K562 (cell line): ENCODE results near the gene DNM1. TPM values are rescaled to one million over a fixed set of nuclear protein-coding genes. Genes with fewer than 3 reads are reported as not detected.

Experiments used
- ATAC-seq: fragments of 200-7000 bp; cut with Tn5 transposase; 3 replicates; pipeline ENCODE4 v1.9.1; 2020; ENCODE audit warnings: moderate library complexity
- BruUV-seq: library from RNA; stranded (reverse); fragments of 400-500 nt; replicated peaks from 2 replicates; lab custom pipeline; 2021; lab: Mats Ljungman, UMichigan
- CTCF ChIA-PET: fragments of 300-600 bp; formaldehyde crosslinking; extraction: SDS; loops from one replicate; lab custom pipeline; 2021; ENCODE audit warnings: low intra/inter-chr PET ratio; lab: Yijun Ruan, JAX
- POLR2A ChIA-PET: fragments of 300-600, 350-650 bp; sonication (Branson Sonifier 250); formaldehyde crosslinking; extraction: SDS; loops from one replicate; lab custom pipeline; 2021; ENCODE audit warnings: antibody characterized with exemption, inconsistent platforms; lab: Yijun Ruan, JAX
- DNase-seq, 4 experiments: peaks; one replicate each; pipeline versions ENCODE4 v3.0.0 to v3.0.0-alpha.2; 2011 to 2018; ENCODE audit warnings: low spot score in 3 of 4, mixed read lengths in 3 of 4; ENCODE audit errors: extremely low read depth in 1 of 4
- FAIRE-seq: peaks from 2 replicates; lab custom pipeline; 2011; peaks lifted over from hg19 to GRCh38; lab: Jason Lieb, UNC
- H2AFZ ChIP-seq: 2 replicates; pipeline ENCODE4 v1.6.0; 2011; ENCODE audit warnings: low read depth, low read length, control low read depth, inconsistent platforms
- H3K27ac ChIP-seq: fragments of 200-600 bp; 3 replicates; pipeline ENCODE4 v1.8.0; 2011; ENCODE audit warnings: low read depth, mild to moderate bottlenecking, control low read depth, inconsistent platforms, low read length, moderate library complexity, mixed read lengths; ENCODE audit errors: extremely low read depth
- H3K27me3 ChIP-seq, 2 experiments: fragments of 300-600 bp in 1 of 2; 2 replicates in 1 of 2; 3 replicates in 1 of 2; pipeline versions ENCODE4 v1.6.0 to v1.8.0; 2011; ENCODE audit warnings: inconsistent platforms in 2 of 2, low read length in 2 of 2, mild to moderate bottlenecking in 1 of 2, mixed read lengths in 1 of 2, moderate library complexity in 1 of 2; ENCODE audit not compliant: control insufficient read depth in 2 of 2, insufficient read depth in 2 of 2
- H3K36me3 ChIP-seq: fragments of 300-600 bp; 3 replicates; pipeline ENCODE4 v1.8.0; 2011; ENCODE audit warnings: mild to moderate bottlenecking, low read length, inconsistent platforms; ENCODE audit not compliant: control insufficient read depth, insufficient read depth
- H3K4me1 ChIP-seq, 2 experiments: fragments of 200-600 bp in 1 of 2; replicated peaks in 1 of 2; 2 replicates in 1 of 2; 3 replicates in 1 of 2; pipeline versions ENCODE4 v1.5.1 to v1.8.0; 2011; ENCODE audit warnings: inconsistent platforms in 2 of 2, low read length in 2 of 2, mild to moderate bottlenecking in 1 of 2, mixed read lengths in 1 of 2, moderate library complexity in 1 of 2; ENCODE audit not compliant: control insufficient read depth in 2 of 2, insufficient read depth in 2 of 2
- H3K4me2 ChIP-seq: 2 replicates; pipeline ENCODE4 v1.6.1; 2011; ENCODE audit warnings: low read length, control low read depth, inconsistent platforms, mixed read lengths; ENCODE audit not compliant: insufficient read depth
- H3K4me3 ChIP-seq: fragments of 200-600 bp; sonication (generic), shearing (Covaris generic); 2 replicates; pipeline ENCODE4 v1.5.1; 2016; ENCODE audit warnings: control low read depth, inconsistent platforms
- H3K79me2 ChIP-seq: fragments of 200-600 bp; 3 replicates; pipeline ENCODE4 v1.8.0; 2011; ENCODE audit warnings: low read length, inconsistent platforms; ENCODE audit not compliant: control insufficient read depth, insufficient read depth
- H3K9ac ChIP-seq, 2 experiments: 2 replicates each; pipeline versions ENCODE4 v1.6.0 to v1.6.1; 2011; ENCODE audit warnings: low read depth in 2 of 2, low read length in 2 of 2, control low read depth in 1 of 2, inconsistent platforms in 1 of 2, mild to moderate bottlenecking in 1 of 2, mixed read lengths in 1 of 2; ENCODE audit not compliant: insufficient read depth in 1 of 2
- H3K9me1 ChIP-seq: one replicate; pipeline ENCODE4 v1.6.0; 2011; ENCODE audit warnings: inconsistent platforms, mild to moderate bottlenecking, low read length, moderate library complexity; ENCODE audit not compliant: control insufficient read depth, insufficient read depth
- H3K9me3 ChIP-seq: replicated peaks from 2 replicates; pipeline ENCODE4 v1.5.1; 2011; ENCODE audit warnings: low read depth, low read length, inconsistent platforms; ENCODE audit not compliant: control insufficient read depth, insufficient read depth
- H4K20me1 ChIP-seq: replicated peaks from 2 replicates; pipeline ENCODE4 v1.6.1; 2011; ENCODE audit warnings: low read length, inconsistent platforms, mixed read lengths; ENCODE audit not compliant: control insufficient read depth, insufficient read depth
- ATF2 ChIP-seq: sonication (generic); formaldehyde crosslinking; IDR thresholded peaks from 2 replicates; pipeline ENCODE4 v1.8.1; 2022; ENCODE audit warnings: missing genetic modification reagents
- BACH1 ChIP-seq: fragments of 200-800 bp; sonication (Bioruptor generic); IDR thresholded peaks from 2 replicates; pipeline ENCODE4 v1.6.1; 2016; ENCODE audit warnings: missing genetic modification characterization, missing compliant biosample characterization
- CBX3 ChIP-seq, 2 experiments: IDR thresholded peaks; 1 replicate in 1 of 2; 2 replicates in 1 of 2; pipeline ENCODE4 v1.6.1; 2012; ENCODE audit warnings: inconsistent platforms in 2 of 2, low read length in 2 of 2, borderline replicate concordance in 1 of 2, control low read depth in 1 of 2
- CTCF ChIP-seq, 3 experiments: IDR thresholded peaks in 2 of 3; conservative IDR thresholded peaks in 1 of 3; 2 replicates each; pipeline ENCODE4 v1.5.1; 2011 to 2012; ENCODE audit warnings: low read length in 3 of 3, mild to moderate bottlenecking in 3 of 3, control low read depth in 2 of 3, improper control_type of control experiment in 1 of 3, inconsistent platforms in 1 of 3, low read depth in 1 of 3, mixed read lengths in 1 of 3, moderate library complexity in 1 of 3; ENCODE audit not compliant: insufficient read depth in 2 of 3
- EP300 ChIP-seq: IDR thresholded peaks from 2 replicates; pipeline ENCODE4 v1.6.1; 2012; ENCODE audit warnings: low read length, improper control_type of control experiment
- ETV5 ChIP-seq: sonication (generic); formaldehyde crosslinking; IDR thresholded peaks from 2 replicates; pipeline ENCODE4 v1.4.0; 2020; ENCODE audit warnings: low read depth, mild to moderate bottlenecking, missing genetic modification reagents
- HBP1 ChIP-seq: fragments of 450-650 bp; formaldehyde crosslinking; IDR thresholded peaks from 2 replicates; pipeline ENCODE4 v1.4.0; 2022; ENCODE audit warnings: missing genetic modification characterization
- HMGXB4 ChIP-seq: sonication (generic); formaldehyde crosslinking; IDR thresholded peaks from 2 replicates; pipeline ENCODE4 v1.8.1; 2023; ENCODE audit warnings: mild to moderate bottlenecking, missing genetic modification reagents
- MEF2D ChIP-seq: conservative IDR thresholded peaks from 2 replicates; pipeline ENCODE4 v1.6.1; 2016; ENCODE audit warnings: low read depth, missing genetic modification characterization, missing compliant biosample characterization
- RHOXF2B ChIP-seq: fragments of 250-450 bp; sonication (Bioruptor Pico); conservative IDR thresholded peaks from 2 replicates; pipeline ENCODE4 v1.5.1; 2021
- U2AF2 ChIP-seq: fragments of 200-400 bp; formaldehyde crosslinking; optimal IDR thresholded peaks from 2 replicates; pipeline ENCODE3; 2017; ENCODE audit warnings: low read depth, mild to moderate bottlenecking, low read length
- ZNF224 ChIP-seq: sonication (generic); formaldehyde crosslinking; IDR thresholded peaks from 2 replicates; pipeline ENCODE4 v1.8.0; 2022; ENCODE audit warnings: mild to moderate bottlenecking, missing genetic modification reagents
- ZNF444 ChIP-seq: fragments of 250-450 bp; sonication (Bioruptor Pico); IDR thresholded peaks from 2 replicates; pipeline ENCODE4 v1.4.0; 2020; ENCODE audit warnings: mild to moderate bottlenecking, moderate library complexity
- ZNF445 ChIP-seq: fragments of 250-450 bp; sonication (Bioruptor Pico); IDR thresholded peaks from 2 replicates; pipeline ENCODE4 v1.4.0; 2020; ENCODE audit warnings: low read depth, mild to moderate bottlenecking, moderate library complexity
- ZNF699 ChIP-seq: fragments of 250-450 bp; sonication (Bioruptor Pico); IDR thresholded peaks from 2 replicates; pipeline ENCODE4 v1.8.0; 2021; ENCODE audit warnings: mild to moderate bottlenecking, moderate library complexity; ENCODE audit not compliant: insufficient replicate concordance
- WGBS: fragments of 100-300 bp; shearing (Covaris generic); methylation state at CpG from one replicate; pipeline ENCODE4 v1.1.6; 2016; ENCODE audit warnings: low coverage, mixed read lengths; ENCODE audit not compliant: insufficient coverage; ENCODE audit errors: missing lambda C conversion rate; 5-methylcytosine and 5-hydroxymethylcytosine counted together
- in situ Hi-C: fragments of 300-500 bp; cut with MboI; formaldehyde crosslinking; loops from 4 replicates; pipeline ENCODE4 v1.15.0; 2018; ENCODE audit warnings: inconsistent platforms, mixed read lengths
- intact Hi-C: fragments of 100-400 bp; cut with micrococcal nuclease; formaldehyde crosslinking; loops from 2 replicates; pipeline ENCODE4 v1.14.2; 2022
- polyA plus RNA-seq, 8 experiments: library from polyadenylated mRNA; depleted of rRNA in 4 of 8; stranded (reverse) in 5 of 8; unstranded in 3 of 8; fragments of >200 nt; fragmentation: Nextera tagmentation in 2 of 8; fragmentation: Illumina TruSeq in 1 of 8; extraction: Ambion mirVana in 2 of 8; extraction: Trizol in 1 of 8; gene quantifications; 2 replicates each; pipeline versions ENCODE4 v1.2.1 to v1.2.3, GENCODE V29; 2011 to 2014; ENCODE audit warnings: inconsistent platforms in 1 of 8, missing spikeins in 1 of 8
- total RNA-seq, 7 experiments: library from RNA; depleted of rRNA in 6 of 7; stranded (reverse); fragments of >200 nt in 6 of 7; fragmentation: Illumina TruSeq in 2 of 7; extraction: Trizol in 2 of 7; gene quantifications; 2 replicates each; pipeline versions ENCODE4 v1.2.1 to v1.2.3, GENCODE V29; 2011 to 2021; ENCODE audit warnings: low replicate concordance in 1 of 7

The DNM1 gene
- total and polyA plus RNA-seq, 9 of the 15 experiments (the other 6 are each of a cell fraction or from before 2014, with no cell fraction given): 0.39 to 23.1 (median 9.1) TPM

GRCh38 chr9:128276008-128276573 is 72.9 kb downstream of the DNM1 start, which contains the start of gene SWI5:
SWI5 (plus strand) TSS chr9:128276276.
- Histone ChIP-seq H3K4me1 (peaks cover 40 to 53% of the 10 kb centered on the region in 2 experiments), H3K4me3 (peak within 1 kb of the TSS; percentile 85), H3K9me3 (0 out of 2 replicates have a peak, but pooled peaks cover 2% of the 10 kb centered on the region), H3K4me2 (peak within 1 kb of the TSS; percentile 98), H3K27ac (peak within 1 kb of the TSS; percentile 90), H3K79me2 (peaks cover 44% of the 10 kb centered on the region), H4K20me1 (no peaks in the 10 kb centered on the region; the same call in 1 of the 2 replicates), H3K27me3 (no peaks in the 10 kb centered on the region), H2AFZ (peak within 1 kb of the TSS; percentile 86), H3K36me3 (peaks cover 39% of the 10 kb centered on the region), H3K9me1 (no peaks in the 10 kb centered on the region), H3K9ac (peak within 1 kb of the TSS; percentile 94 to 96)
- TSS peak; percentile 58 for BruUV-seq
- CTCF ChIA-PET: interaction anchor here (0.6 kb wide), 1 partner anchor 1602 kb away, joined by 3 read pairs; no protein-coding TSS in a partner anchor
- in situ Hi-C loops: loop anchor here (25.0 kb wide), 1 partner anchor 1511 kb away; no protein-coding TSS in a partner anchor
- FAIRE-seq (peak; percentile 99), DNase-seq (peak; percentile 100), ATAC-seq (peak; percentile 95)
- POLR2A ChIA-PET: interaction anchor here (0.6 to 3.0 kb wide), 18 partner anchors 9 to 1611 kb away, joined by 3 to 35 read pairs (median 4); partner anchors contain the start of genes CIZ1 and URM1
- WGBS: 1% methylated on average over 38 of the region's 38 CpGs
- intact Hi-C loops: loop anchor here (1.0 to 10.0 kb wide), 7 partner anchors 25 to 409 kb away; partner anchors contain the start of genes BBLN, CIZ1, COQ4 and DNM1
- no peak for TF ChIP-seq CBX3 (IDR thresholded peaks at IDR 0.05; ENCODE audit: borderline replicate concordance in 1 of 2, low read length in 2 of 2)
- TF ChIP-seq ATF2: no peak
- 0 out of 2 replicates have a peak, but pooled peaks have one; percentile 6 for TF ChIP-seq EP300
- no peak for TF ChIP-seq ETV5
- TF ChIP-seq ZNF224 (CRISPR knock-in tag): no peak
- TF ChIP-seq HBP1 (CRISPR knock-in tag): peak; percentile 9; the same call in 1 of the 2 replicates
- no peak for TF ChIP-seq MEF2D (tag)
- peak; percentile 78 for TF ChIP-seq RHOXF2B (CRISPR knock-in tag)
- TF ChIP-seq BACH1 (tag): no peak
- peak; percentile 16; the same call in 1 of the 2 replicates for TF ChIP-seq ZNF445 (CRISPR knock-in tag)
- no peak for TF ChIP-seq U2AF2
- TF ChIP-seq CTCF (IDR thresholded peaks at IDR 0.05 in 2 of 3, conservative IDR thresholded peaks at IDR 0.05 in 1 of 3; ENCODE audit: insufficient read depth in 2 of 3, low read depth in 1 of 3, low read length in 3 of 3): no peak; a peak in 1 of 6 replicates
- no peak for TF ChIP-seq ZNF699 (CRISPR knock-in tag)
- no peak for TF ChIP-seq ZNF444 (CRISPR knock-in tag)
- TF ChIP-seq HMGXB4 (CRISPR knock-in tag): no peak
